ENCODE measurements around the gene LAMP2.

Gene LAMP2

DNA sequence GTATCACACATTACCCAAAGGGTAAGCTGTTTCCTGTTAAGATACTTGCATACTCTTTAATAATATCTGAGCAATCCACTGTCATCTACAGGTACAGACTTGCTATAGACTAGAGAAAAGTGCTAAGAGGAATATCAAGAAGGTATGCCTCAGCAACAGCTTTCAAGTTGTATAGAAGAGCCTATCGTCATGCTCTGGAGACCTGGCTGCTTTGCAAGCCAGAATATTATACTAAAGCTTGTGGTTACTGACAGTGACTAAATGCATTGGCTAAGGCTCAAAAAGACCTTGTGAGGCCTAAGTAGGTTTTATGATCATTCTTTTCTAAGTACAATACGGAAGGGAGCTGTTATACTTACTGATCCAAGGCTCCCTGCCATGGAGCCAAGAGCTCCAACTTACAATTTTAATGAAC is 11.3 kb downstream of the LAMP2 start:
- Histone ChIP-seq H3K27ac (ENCODE audit: low read depth, low read length, poor library complexity, severe bottlenecking) (peak overlapping the region; percentile 97), H4K20me1 (ENCODE audit: insufficient read depth, low read length) (no peaks in the 10 kb centered on the region), H3K36me3 (ENCODE audit: insufficient read depth, low read length) (peaks cover 21% of the 10 kb centered on the region), H3K9me3 (ENCODE audit: low read length) (no peaks in the 10 kb centered on the region), H3K4me1 (ENCODE audit: insufficient read depth, low read length, severe bottlenecking) (peaks cover 74% of the 10 kb centered on the region), H3K79me2 (ENCODE audit: insufficient read depth, low read length) (peaks cover 31% of the 10 kb centered on the region), H3K27me3 (ENCODE audit: insufficient read depth, low read length) (no peaks in the 10 kb centered on the region), H3F3A (ENCODE audit: insufficient read depth, low read length) (no peaks in the 10 kb centered on the region), H3K4me3 (ENCODE audit: low read depth, low read length, poor library complexity, severe bottlenecking) (peak overlapping the region; percentile 47), H3K9me2 (ENCODE audit: low read depth, low read length) (no peaks in the 10 kb centered on the region), H2AFZ (ENCODE audit: low read length) (no peak overlapping the region), H3K4me2 (ENCODE audit: low read length) (peak overlapping the region; percentile 82), H3K9ac (ENCODE audit: low read length) (peak overlapping the region; percentile 60)
- TF ChIP-seq EZH2 (IDR thresholded peaks at IDR 0.05; ENCODE audit: borderline replicate concordance, low read length) = no peak
- TF ChIP-seq, protein P1, sequence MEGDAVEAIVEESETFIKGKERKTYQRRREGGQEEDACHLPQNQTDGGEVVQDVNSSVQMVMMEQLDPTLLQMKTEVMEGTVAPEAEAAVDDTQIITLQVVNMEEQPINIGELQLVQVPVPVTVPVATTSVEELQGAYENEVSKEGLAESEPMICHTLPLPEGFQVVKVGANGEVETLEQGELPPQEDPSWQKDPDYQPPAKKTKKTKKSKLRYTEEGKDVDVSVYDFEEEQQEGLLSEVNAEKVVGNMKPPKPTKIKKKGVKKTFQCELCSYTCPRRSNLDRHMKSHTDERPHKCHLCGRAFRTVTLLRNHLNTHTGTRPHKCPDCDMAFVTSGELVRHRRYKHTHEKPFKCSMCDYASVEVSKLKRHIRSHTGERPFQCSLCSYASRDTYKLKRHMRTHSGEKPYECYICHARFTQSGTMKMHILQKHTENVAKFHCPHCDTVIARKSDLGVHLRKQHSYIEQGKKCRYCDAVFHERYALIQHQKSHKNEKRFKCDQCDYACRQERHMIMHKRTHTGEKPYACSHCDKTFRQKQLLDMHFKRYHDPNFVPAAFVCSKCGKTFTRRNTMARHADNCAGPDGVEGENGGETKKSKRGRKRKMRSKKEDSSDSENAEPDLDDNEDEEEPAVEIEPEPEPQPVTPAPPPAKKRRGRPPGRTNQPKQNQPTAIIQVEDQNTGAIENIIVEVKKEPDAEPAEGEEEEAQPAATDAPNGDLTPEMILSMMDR (IDR thresholded peaks at IDR 0.05; ENCODE audit: low read length) = no peak

DNA sequence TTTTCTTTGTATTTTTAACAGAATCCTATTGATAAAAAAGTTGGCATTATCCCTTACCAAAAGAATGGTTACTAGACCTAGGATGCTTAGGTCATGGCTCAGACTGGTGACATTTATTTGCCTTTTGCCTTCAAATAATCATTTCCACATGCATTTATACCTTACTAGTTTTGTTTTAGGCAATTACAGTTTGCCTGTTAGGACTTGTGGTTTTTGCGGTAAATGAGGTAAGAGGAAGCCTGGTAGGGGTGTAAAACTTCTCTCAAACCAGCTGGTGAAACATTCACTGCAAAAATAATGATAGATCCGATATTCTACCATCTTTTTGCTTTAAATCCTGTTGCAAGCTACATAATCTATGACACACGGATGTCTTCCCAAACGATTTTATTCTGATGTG is 12.1 kb downstream of the LAMP2 start:
- H3K79me2 ChIP-seq (ENCODE audit: insufficient read depth, low read length) = peaks cover 23% of the 10 kb centered on the region
- H3K36me3 ChIP-seq (ENCODE audit: insufficient read depth, low read length) = peaks cover 18% of the 10 kb centered on the region
- H3K9ac ChIP-seq (ENCODE audit: low read length) = peak overlapping the region; percentile 60
- no peaks in the 10 kb centered on the region for H3K27me3 ChIP-seq (ENCODE audit: insufficient read depth, low read length)
- TF ChIP-seq, protein P1 (IDR thresholded peaks at IDR 0.05; ENCODE audit: low read length) = no peak
- TF ChIP-seq EZH2 (IDR thresholded peaks at IDR 0.05; ENCODE audit: borderline replicate concordance, low read length) = no peak
- H4K20me1 ChIP-seq (ENCODE audit: insufficient read depth, low read length) = no peaks in the 10 kb centered on the region
- no peaks in the 10 kb centered on the region for H3K9me2 ChIP-seq (ENCODE audit: low read depth, low read length)
- no peak overlapping the region for H2AFZ ChIP-seq (ENCODE audit: low read length)
- peak overlapping the region; percentile 97 for H3K27ac ChIP-seq (ENCODE audit: low read depth, low read length, poor library complexity, severe bottlenecking)
- peak overlapping the region; percentile 47 for H3K4me3 ChIP-seq (ENCODE audit: low read depth, low read length, poor library complexity, severe bottlenecking)
- peak overlapping the region; percentile 82 for H3K4me2 ChIP-seq (ENCODE audit: low read length)
- H3F3A ChIP-seq (ENCODE audit: insufficient read depth, low read length) = no peaks in the 10 kb centered on the region
- H3K4me1 ChIP-seq (ENCODE audit: insufficient read depth, low read length, severe bottlenecking) = peaks cover 66% of the 10 kb centered on the region
- H3K9me3 ChIP-seq (ENCODE audit: low read length) = no peaks in the 10 kb centered on the region

DNA sequence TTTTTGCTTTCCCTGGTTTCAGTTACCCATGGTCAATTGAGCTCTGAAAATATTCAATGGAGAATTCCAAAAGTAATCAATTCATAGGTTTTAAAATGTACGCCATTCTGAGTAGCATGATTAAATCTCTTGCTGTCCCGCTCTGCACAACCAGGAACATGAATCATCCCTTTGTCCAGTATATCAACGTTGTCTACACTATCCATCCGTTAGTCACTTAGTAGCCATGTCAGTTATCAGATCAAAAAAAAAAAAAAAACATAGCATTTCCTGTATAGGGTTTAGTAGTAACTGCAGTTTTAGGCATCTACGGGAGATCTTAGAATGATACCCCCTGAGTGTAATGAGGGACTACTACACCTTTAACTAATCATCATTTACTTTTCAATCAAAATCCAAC is 15.1 kb downstream of the LAMP2 start:
- Histone ChIP-seq H4K20me1 (ENCODE audit: insufficient read depth, low read length) (no peaks in the 10 kb centered on the region), H3K9ac (ENCODE audit: low read length) (no peak overlapping the region), H3F3A (ENCODE audit: insufficient read depth, low read length) (no peaks in the 10 kb centered on the region), H3K4me2 (ENCODE audit: low read length) (no peak overlapping the region), H3K9me2 (ENCODE audit: low read depth, low read length) (no peaks in the 10 kb centered on the region), H3K79me2 (ENCODE audit: insufficient read depth, low read length) (peaks cover 3% of the 10 kb centered on the region; the same call in 1 of the 2 replicates), H3K27ac (ENCODE audit: low read depth, low read length, poor library complexity, severe bottlenecking) (no peak overlapping the region), H3K27me3 (ENCODE audit: insufficient read depth, low read length) (no peaks in the 10 kb centered on the region), H3K9me3 (ENCODE audit: low read length) (no peaks in the 10 kb centered on the region), H2AFZ (ENCODE audit: low read length) (no peak overlapping the region), H3K4me1 (ENCODE audit: insufficient read depth, low read length, severe bottlenecking) (peaks cover 37% of the 10 kb centered on the region), H3K4me3 (ENCODE audit: low read depth, low read length, poor library complexity, severe bottlenecking) (no peak overlapping the region), H3K36me3 (ENCODE audit: insufficient read depth, low read length) (peaks cover 26% of the 10 kb centered on the region)
- no peak for TF ChIP-seq EZH2 (IDR thresholded peaks at IDR 0.05; ENCODE audit: borderline replicate concordance, low read length)
- TF ChIP-seq, protein P1 (IDR thresholded peaks at IDR 0.05; ENCODE audit: low read length) = no peak

All from OCI-LY1 (cell line).